Measurements from ENCODE around the gene SRRM3. TPM values are rescaled to one million over a fixed set of nuclear protein-coding genes. Genes with fewer than 3 reads are reported as not detected.

Gene SRRM3
- total and polyA plus RNA-seq, 8 donors: 0.37 to 6.4 (median 5.3) TPM; not detected in 2

GRCh38 chr7:76325092-76325491, 123.4 kb downstream of the SRRM3 start:
- DNase-seq: no peak
- WGBS, 5 donors: 93 to 96% (median 96%) methylated on average over 11 of the region's 11 CpGs
- Histone ChIP-seq H3K27ac (no peak overlapping the region), H3K9me3 (no peaks in the 10 kb centered on the region), H3K4me1 (peaks cover 0 to 40% (median 16%) of the 10 kb centered on the region in 4 donors), H3K4me3 (no peak overlapping the region), H3K27me3 (no peaks in the 10 kb centered on the region), H3K36me3 (peaks cover 25 to 60% (median 54%) of the 10 kb centered on the region in 4 donors)
- intact Hi-C loops (cut with DNase I; ENCODE audit: low total_unique reads): no loop called here
- TF ChIP-seq POLR2A (IDR thresholded peaks at IDR 0.05) (no peak), CTCF (IDR thresholded peaks at IDR 0.05) (no peak), EP300 (IDR thresholded peaks at IDR 0.05) (no peak), POLR2AphosphoS5 (IDR thresholded peaks at IDR 0.05) (no peak)

- H3K27me3 ChIP-seq: no peaks in the 10 kb centered on the region
- WGBS, 5 donors: 84 to 92% (median 90%) methylated on average over 5 of the region's 5 CpGs
- intact Hi-C loops (cut with DNase I; ENCODE audit: low total_unique reads): no loop called here
- no peaks in the 10 kb centered on the region for H3K9me3 ChIP-seq
- TF ChIP-seq POLR2AphosphoS5 (IDR thresholded peaks at IDR 0.05): no peak
- no peak for TF ChIP-seq CTCF (IDR thresholded peaks at IDR 0.05)
- no peak for TF ChIP-seq EP300 (IDR thresholded peaks at IDR 0.05)
- TF ChIP-seq POLR2A (IDR thresholded peaks at IDR 0.05): no peak
- no peak for DNase-seq
- peak overlapping the region in 1 of 5 donors; percentile 1 for H3K27ac ChIP-seq
- peaks cover 0 to 47% (median 20%) of the 10 kb centered on the region in 4 donors for H3K4me1 ChIP-seq
- H3K4me3 ChIP-seq: no peak overlapping the region
- peaks cover 25 to 64% (median 56%) of the 10 kb centered on the region in 4 donors for H3K36me3 ChIP-seq
Observed at GRCh38 chr7:76325811-76326210, 124.1 kb downstream of the SRRM3 start.

- Histone ChIP-seq H3K36me3 (peaks cover 25 to 65% (median 56%) of the 10 kb centered on the region in 4 donors), H3K4me1 (peaks cover 0 to 56% (median 25%) of the 10 kb centered on the region in 4 donors), H3K4me3 (no peak overlapping the region), H3K9me3 (no peaks in the 10 kb centered on the region), H3K27me3 (no peaks in the 10 kb centered on the region), H3K27ac (peak overlapping the region in 1 of 5 donors; percentile 1)
- 44 to 57% (median 55%) methylated on average over 5 of the region's 5 CpGs for WGBS, 5 donors
- intact Hi-C loops (cut with DNase I; ENCODE audit: low total_unique reads): no loop called here
- no peak for DNase-seq
- TF ChIP-seq CTCF (IDR thresholded peaks at IDR 0.05) (no peak), POLR2A (IDR thresholded peaks at IDR 0.05) (no peak), EP300 (IDR thresholded peaks at IDR 0.05) (no peak), POLR2AphosphoS5 (IDR thresholded peaks at IDR 0.05) (no peak)
Observed at GRCh38 chr7:76326646-76327233, 125.0 kb downstream of the SRRM3 start.

GRCh38 chr7:76327610-76328009, 125.9 kb downstream of the SRRM3 start:
- DNase-seq: no peak
- TF ChIP-seq POLR2AphosphoS5 (IDR thresholded peaks at IDR 0.05) (no peak), POLR2A (IDR thresholded peaks at IDR 0.05) (no peak), CTCF (IDR thresholded peaks at IDR 0.05) (no peak), EP300 (IDR thresholded peaks at IDR 0.05) (no peak)
- peaks cover 25 to 62% (median 54%) of the 10 kb centered on the region in 4 donors for H3K36me3 ChIP-seq
- no peaks in the 10 kb centered on the region for H3K9me3 ChIP-seq
- WGBS, 5 donors: 50 to 62% (median 60%) methylated on average over 7 of the region's 7 CpGs
- no peaks in the 10 kb centered on the region for H3K27me3 ChIP-seq
- peak overlapping the region in 1 of 5 donors; percentile 24 for H3K27ac ChIP-seq
- H3K4me1 ChIP-seq: peaks cover 9 to 64% (median 34%) of the 10 kb centered on the region in 4 donors
- intact Hi-C loops (cut with DNase I; ENCODE audit: low total_unique reads): no loop called here
- H3K4me3 ChIP-seq: no peak overlapping the region

Measured in stomach (tissue), 9 donors.